ENCODE results near the gene RRN3.
"Not testable (repeated sequence)": the region's sequence is repeated elsewhere in the genome, so short reads cannot be mapped to it uniquely, and the experiment has no call there.

RRN3 gene

GRCh38 chr16:15099366-15099909 lies 5.4 kb upstream of the RRN3 start:
- not testable (repeated sequence) for DNase-seq

GRCh38 chr16:15096583-15096972 lies 2.5 kb upstream of the RRN3 start:
- DNase-seq = not testable (repeated sequence)

DNA sequence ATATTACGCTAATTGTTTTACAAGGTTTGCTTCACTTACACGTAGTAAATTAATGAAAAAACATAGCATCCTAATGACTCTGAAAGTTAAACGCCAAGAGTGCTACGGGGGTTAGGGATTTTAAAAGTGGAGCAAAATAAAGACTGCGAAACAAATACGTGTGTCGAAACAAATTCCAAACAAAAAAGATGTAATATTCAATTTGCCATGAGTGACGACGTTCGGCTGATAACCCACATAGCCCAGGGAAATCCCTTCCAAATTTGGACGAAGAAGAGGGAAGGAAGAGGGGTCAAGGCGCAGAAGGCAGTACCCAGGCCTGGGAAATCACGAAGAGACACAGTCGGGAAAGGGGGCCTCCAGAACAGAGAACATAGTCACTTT lies 509 bp downstream of the RRN3 start:
- not testable (repeated sequence) for DNase-seq

- DNase-seq = not testable (repeated sequence)
These were observed 3.3 kb downstream of the RRN3 start for GRCh38 chr16:15090663-15091269.

GRCh38 chr16:15082788-15083187 lies 11.3 kb downstream of the RRN3 start:
- not testable (repeated sequence) for DNase-seq

DNA sequence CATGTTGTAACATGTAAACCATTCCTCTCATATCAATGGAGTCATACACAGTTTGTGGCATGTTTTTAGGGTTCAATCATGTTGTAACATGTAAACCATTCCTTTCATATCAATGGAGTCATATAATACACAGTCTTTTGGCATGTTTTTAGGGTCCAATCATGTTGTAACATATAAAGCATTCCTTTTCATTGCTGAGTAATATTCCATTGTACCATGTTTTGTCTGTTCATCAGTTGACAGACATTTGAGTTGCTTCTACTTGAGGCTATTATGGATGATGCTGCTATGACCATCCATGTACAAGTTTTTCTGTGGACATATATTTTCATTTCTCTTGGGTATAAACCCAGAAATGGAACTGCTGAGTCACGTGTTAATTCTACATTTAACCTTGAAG lies 13.2 kb downstream of the RRN3 start:
- DNase-seq = not testable (repeated sequence)

DNA sequence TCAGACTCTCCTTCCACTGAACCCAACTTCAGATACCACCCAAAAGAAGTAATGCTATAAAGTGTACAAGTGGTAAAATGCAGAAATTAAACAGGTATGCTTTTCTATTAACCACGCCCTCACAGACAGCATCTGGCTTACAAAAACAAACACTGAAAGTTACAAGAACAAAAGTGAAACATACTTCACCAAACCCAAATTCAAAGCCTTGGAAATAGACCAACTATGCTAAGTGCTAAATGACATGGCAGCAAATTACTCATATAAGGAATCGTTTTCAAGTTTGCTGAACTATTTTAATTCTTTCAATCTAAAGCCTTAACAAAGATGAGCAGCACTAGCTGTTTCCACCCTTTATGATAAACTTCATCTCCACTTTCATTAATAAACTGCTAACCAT lies 17.9 kb downstream of the RRN3 start:
- not testable (repeated sequence) for DNase-seq

- no peak for DNase-seq
These were observed 21.0 kb downstream of the RRN3 start for GRCh38 chr16:15073101-15073500.

- not testable (repeated sequence) for DNase-seq
These were observed 21.9 kb downstream of the RRN3 start for GRCh38 chr16:15071916-15072769.

GRCh38 chr16:15071013-15071412 lies 23.1 kb downstream of the RRN3 start:
- DNase-seq = not testable (repeated sequence)

GRCh38 chr16:15066690-15067089 lies 27.4 kb downstream of the RRN3 start:
- DNase-seq = not testable (repeated sequence)

DNA sequence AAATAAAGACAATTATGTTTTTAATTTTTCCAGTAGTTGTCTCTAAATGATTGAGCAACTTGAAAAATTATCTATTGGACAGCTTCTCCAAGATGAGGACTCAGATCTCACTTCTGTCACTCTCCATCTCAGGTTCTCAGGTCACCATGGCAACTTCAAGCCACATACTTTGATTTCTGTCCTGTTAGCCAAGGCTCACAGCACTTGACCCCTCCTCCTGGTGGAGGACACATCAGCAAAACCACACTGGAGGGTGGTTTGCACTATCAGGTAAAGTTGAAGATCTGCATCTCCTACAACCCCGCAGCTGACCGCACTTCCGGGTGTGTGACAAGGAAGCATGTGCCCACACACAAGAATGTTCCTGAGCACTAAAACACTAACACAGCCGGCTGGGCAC lies 28.1 kb downstream of the RRN3 start:
- DNase-seq = not testable (repeated sequence)

- DNase-seq = not testable (repeated sequence)
These were observed 31.8 kb downstream of the RRN3 start for GRCh38 chr16:15062085-15062810.

DNA sequence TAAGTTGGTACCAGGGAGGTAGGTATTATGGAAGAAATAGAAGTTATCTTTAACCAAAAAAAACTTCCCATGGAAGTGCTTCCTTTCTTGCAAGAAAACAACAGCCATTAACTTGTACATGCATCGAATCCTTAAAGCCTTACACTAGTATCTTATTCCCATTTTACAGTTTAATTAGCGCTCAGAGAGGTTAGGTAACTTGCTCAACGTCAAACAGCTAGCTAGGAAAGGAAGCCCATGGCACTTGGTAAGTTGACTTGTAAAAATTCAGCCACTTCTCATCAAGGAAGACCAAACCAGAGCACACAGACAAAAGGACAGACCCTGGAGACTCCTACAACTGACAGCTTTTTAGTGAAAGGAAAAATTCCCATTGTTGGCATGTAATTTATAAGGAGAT lies 34.7 kb downstream of the RRN3 start:
- no peak for DNase-seq

DNA sequence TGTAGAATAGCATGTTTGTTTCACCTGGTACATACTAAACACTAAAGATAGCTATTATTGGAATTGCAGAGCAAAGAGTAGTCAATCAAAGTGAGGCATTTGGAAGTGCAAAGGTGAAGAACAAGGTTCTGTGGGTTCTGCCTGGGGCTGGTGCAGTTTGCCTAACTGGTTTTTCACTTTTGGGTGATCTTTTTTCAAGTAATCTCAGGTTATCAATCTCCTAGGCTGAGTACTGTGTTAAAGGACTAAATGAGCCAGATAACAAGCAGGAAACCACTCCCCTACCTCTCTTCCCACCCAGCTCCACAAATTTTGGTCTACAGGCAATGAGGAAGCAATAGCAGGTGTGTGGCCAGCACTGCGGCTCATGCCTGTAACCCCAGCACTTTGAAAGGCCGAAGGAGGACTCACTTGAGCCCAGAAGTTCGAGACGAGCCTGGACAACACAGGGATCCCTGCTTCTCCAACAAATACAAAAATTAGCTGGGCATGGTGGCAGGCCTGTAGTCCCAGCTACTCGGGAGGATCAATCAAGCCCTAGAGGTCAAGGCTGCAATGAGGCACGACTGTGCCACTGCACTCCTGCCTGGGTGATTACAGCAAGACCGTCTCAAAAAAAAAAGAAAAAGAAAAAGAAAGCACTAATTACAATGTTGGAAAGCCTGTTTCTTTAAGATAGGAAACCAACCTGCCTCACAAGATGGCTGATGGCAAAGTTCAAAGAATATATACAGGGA lies 36.2 kb downstream of the RRN3 start:
- DNase-seq = no peak

DNA sequence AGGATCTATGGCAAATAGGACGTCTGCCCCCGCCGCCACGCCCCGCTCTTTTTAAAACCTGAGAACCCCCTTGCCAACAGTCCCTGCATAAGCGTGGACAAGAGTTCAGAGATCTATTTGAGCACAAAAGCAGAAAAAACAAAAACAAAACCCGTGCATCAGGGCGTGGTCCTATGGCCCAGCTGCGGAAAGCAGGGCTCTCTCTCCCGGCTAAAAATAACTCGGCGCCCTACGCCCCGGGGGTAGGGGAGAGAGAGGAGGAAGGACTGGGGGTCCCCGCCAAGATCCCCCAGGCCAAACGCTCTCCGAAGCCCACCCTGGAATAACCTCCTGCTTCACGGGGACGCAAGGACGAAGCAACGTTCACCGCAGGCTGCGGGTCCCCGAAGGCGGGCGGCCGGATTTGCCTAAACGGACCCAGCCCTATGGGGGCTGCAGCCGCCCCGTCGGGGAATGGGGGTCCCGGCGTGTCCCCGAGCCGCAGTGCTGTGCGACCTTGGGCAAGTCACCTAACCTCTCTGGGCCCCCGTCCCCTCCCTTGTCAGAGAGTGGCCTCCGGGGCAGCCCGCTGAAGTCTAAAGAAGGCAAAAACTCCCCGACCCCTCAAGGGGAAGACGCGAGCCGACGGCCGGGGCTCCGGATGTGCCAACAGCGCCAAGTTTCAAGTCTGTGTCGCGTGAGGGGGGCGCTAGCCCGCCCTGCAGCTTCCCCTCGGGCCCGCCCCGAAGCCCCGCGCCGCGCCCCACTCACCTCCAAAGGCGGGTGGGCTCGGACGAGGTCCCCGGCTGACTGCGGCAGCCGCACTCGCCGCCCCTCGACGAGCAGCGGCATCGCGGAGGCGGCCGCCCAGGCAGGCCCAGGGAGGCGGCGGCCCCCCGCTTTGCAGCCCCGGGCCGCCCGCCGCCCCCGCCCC lies 38.7 kb downstream of the RRN3 start:
- no peak for DNase-seq

GRCh38 chr16:15054357-15055140 lies 39.5 kb downstream of the RRN3 start:
- no peak for DNase-seq

DNA sequence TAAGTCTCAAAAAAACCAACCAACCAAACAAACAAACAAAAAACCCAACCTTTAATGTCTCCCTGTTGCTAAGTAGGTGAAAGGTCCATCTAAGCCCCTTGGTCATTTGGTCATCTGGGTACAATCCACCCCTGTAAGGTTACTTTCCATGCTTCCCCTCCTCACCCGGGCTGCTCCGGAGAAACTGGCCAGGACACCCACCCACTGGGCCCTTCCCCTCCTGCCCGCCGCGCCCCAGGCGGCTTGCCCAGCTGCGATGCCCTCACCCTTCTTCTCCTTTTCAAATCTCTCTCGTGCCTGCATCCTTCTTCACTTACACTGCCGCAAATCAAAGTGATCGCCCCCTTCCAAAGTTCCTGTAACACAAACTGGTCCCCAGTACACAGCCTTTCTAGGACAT lies 40.2 kb downstream of the RRN3 start:
- DNase-seq = no peak

DNA sequence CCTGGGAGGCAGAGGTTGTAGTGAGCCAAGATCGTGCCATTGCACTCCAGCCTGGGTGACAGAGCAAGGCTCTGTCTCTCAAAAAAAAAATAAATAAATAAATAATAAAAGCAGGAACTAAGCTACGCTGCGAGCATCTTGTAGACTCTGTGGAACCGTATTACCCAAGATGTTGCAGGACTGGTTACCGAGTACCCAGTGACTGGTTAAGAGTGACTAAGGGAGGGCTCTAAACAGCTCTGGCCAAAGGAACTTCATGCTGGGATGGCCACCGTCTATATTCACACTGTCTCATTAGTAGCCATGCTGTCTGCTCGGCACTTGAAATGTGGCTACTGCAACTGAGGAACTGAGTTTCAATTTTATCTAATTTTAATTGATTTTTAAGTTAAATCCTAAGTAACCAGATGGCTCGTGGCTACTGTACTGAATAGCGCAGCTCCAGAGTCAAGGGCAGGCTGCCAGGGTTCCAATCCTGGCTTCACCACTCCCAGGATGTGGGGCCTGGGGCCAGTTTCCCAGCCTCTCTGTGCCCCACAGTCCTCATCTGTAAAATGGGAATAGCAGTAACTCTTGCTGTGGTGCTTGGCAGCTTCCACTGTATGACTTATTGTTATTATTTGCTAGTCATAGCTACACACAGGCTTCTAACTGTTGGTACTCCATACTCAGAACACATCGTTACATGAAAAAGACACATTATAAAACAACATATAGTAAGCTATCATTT lies 41.2 kb downstream of the RRN3 start:
- no peak for DNase-seq

GRCh38 chr16:15051387-15051951 lies 42.6 kb downstream of the RRN3 start:
- no peak for DNase-seq

All from SHP77 treated with DMSO at 0.1 percent for 48 hours (cell line).